Stomach (tissue), 9 donors: ENCODE results near the gene FBXW7. TPM values are rescaled to one million over a fixed set of nuclear protein-coding genes. Genes with fewer than 3 reads are reported as not detected.

Source experiments
- DNase-seq, 2 donors: peaks; one replicate each; pipeline versions ENCODE4 v3.0.0 to v3.0.0-alpha.2; 2013 to 2019
- H3K27ac ChIP-seq, 5 donors: fragments of 200-600 bp in 4 of 5; sonication (generic) in 4 of 5; one replicate each; pipeline ENCODE4 v1.5.1; 2013 to 2019; ENCODE audit warnings: mild to moderate bottlenecking in 1 of 5, moderate library complexity in 1 of 5
- H3K27me3 ChIP-seq, 3 donors: fragments of 200-600 bp; sonication (generic); one replicate each; pipeline ENCODE4 v1.5.1; 2017 to 2019; ENCODE audit warnings: mixed run types in 1 of 3
- H3K36me3 ChIP-seq, 4 donors: fragments of 200-600 bp; sonication (generic); 1 replicate in 3 of 4; 2 replicates in 1 of 4; pipeline ENCODE4 v1.5.1; 2016 to 2019
- H3K4me1 ChIP-seq, 4 donors: fragments of 200-600 bp; sonication (generic); one replicate each; pipeline ENCODE4 v1.5.1; 2016 to 2019
- H3K4me3 ChIP-seq, 4 donors: fragments of 200-600 bp; sonication (generic) in 3 of 4; one replicate each; pipeline ENCODE4 v1.5.1; 2016 to 2019; ENCODE audit warnings: mild to moderate bottlenecking in 1 of 4
- H3K9me3 ChIP-seq, 4 donors: fragments of 200-600 bp; sonication (generic); one replicate each; pipeline ENCODE4 v1.5.1; 2016 to 2019
- EP300 ChIP-seq: sonication (generic); formaldehyde crosslinking; IDR thresholded peaks from one replicate; pipeline ENCODE4 v1.6.1; 2017; ENCODE audit warnings: antibody characterized with exemption
- POLR2A ChIP-seq, 4 donors: fragments of 450-650 bp; IDR thresholded peaks; one replicate each; pipeline ENCODE4 v1.6.1; 2016; ENCODE audit warnings: antibody characterized with exemption in 4 of 4, control low read depth in 2 of 4, mild to moderate bottlenecking in 1 of 4, moderate library complexity in 1 of 4
- POLR2AphosphoS5 ChIP-seq, 3 donors: sonication (generic); formaldehyde crosslinking; IDR thresholded peaks; one replicate each; pipeline ENCODE4 v1.6.1; 2016; ENCODE audit warnings: antibody characterized with exemption in 3 of 3
- WGBS, 5 donors: extraction: QIAGEN DNeasy Blood & Tissue Kit in 3 of 5; methylation state at CpG; one replicate each; pipeline versions ENCODE4 v1.1.5 to v1.1.7; 2013 to 2018; 5-methylcytosine and 5-hydroxymethylcytosine counted together
- intact Hi-C: fragments of 100-400 bp; cut with DNase I; formaldehyde crosslinking; loops from one replicate; pipeline ENCODE4 v1.15.1; 2023; ENCODE audit warnings: low total_unique reads
- polyA plus RNA-seq, 3 donors: library from polyadenylated mRNA; stranded (reverse); fragments of 200-250 nt; gene quantifications; one replicate each; pipeline ENCODE4 v1.2.3, GENCODE V29; 2013
- total RNA-seq, 5 donors: library from RNA; depleted of rRNA; stranded (reverse); fragments of >200 nt; gene quantifications; one replicate each; pipeline versions ENCODE4 v1.1.0 to v1.2.3, GENCODE V29; 2014 to 2016
- TF ChIP-seq, protein P1 (sequence below), 7 experiments: fragments of 450-650 bp in 4 of 7; fragments of 200-600 bp in 3 of 7; sonication (generic) in 3 of 7; IDR thresholded peaks; one replicate each; pipeline ENCODE4 v1.5.1; 2016 to 2019; ENCODE audit warnings: antibody characterized with exemption in 7 of 7, control low read depth in 2 of 7, mild to moderate bottlenecking in 1 of 7
- donor health status: healthy with polysubstance abuse.
- donor health status: Bipolar disorder and iron deficiency.
- donor health status: healthy.

Gene FBXW7
- total and polyA plus RNA-seq, 8 donors, result 8.7 to 119 (median 25.1) TPM

DNA sequence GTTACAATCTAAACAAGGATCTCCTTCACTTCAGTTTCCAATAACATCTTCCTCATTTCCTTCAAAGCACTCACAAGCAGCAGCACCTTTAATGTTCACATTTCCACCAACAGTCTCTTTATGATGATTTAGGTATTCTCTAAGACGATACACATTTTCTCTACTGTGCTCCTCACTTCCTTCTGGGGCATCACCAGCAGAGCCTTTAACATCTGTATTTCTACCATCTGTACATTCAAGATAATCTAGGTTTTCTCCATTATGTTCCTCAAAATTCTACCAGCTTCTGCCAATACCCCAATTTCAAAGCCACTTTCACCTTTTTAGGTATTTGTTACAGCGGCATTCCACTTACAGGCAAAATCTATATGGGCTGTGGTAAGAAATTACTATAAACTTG lies 80.6 kb downstream of the FBXW7 start:
- Histone ChIP-seq H3K4me3 (no peak overlapping the region), H3K36me3 (no peaks in the 10 kb centered on the region), H3K4me1 (peaks cover 0 to 29% (median 4%) of the 10 kb centered on the region in 4 donors), H3K27me3 (no peaks in the 10 kb centered on the region), H3K9me3 (no peaks in the 10 kb centered on the region), H3K27ac (no peak overlapping the region)
- WGBS, 5 donors, result 84 to 91% (median 87%) methylated on average over 2 of the region's 2 CpGs
- intact Hi-C loops, result no loop called here
- no peak for TF ChIP-seq POLR2A (IDR thresholded peaks at IDR 0.05)
- TF ChIP-seq, protein P1, sequence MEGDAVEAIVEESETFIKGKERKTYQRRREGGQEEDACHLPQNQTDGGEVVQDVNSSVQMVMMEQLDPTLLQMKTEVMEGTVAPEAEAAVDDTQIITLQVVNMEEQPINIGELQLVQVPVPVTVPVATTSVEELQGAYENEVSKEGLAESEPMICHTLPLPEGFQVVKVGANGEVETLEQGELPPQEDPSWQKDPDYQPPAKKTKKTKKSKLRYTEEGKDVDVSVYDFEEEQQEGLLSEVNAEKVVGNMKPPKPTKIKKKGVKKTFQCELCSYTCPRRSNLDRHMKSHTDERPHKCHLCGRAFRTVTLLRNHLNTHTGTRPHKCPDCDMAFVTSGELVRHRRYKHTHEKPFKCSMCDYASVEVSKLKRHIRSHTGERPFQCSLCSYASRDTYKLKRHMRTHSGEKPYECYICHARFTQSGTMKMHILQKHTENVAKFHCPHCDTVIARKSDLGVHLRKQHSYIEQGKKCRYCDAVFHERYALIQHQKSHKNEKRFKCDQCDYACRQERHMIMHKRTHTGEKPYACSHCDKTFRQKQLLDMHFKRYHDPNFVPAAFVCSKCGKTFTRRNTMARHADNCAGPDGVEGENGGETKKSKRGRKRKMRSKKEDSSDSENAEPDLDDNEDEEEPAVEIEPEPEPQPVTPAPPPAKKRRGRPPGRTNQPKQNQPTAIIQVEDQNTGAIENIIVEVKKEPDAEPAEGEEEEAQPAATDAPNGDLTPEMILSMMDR (IDR thresholded peaks at IDR 0.05), result no peak
- no peak for TF ChIP-seq EP300
- TF ChIP-seq POLR2AphosphoS5 (IDR thresholded peaks at IDR 0.05), result no peak
- DNase-seq, result no peak

DNA sequence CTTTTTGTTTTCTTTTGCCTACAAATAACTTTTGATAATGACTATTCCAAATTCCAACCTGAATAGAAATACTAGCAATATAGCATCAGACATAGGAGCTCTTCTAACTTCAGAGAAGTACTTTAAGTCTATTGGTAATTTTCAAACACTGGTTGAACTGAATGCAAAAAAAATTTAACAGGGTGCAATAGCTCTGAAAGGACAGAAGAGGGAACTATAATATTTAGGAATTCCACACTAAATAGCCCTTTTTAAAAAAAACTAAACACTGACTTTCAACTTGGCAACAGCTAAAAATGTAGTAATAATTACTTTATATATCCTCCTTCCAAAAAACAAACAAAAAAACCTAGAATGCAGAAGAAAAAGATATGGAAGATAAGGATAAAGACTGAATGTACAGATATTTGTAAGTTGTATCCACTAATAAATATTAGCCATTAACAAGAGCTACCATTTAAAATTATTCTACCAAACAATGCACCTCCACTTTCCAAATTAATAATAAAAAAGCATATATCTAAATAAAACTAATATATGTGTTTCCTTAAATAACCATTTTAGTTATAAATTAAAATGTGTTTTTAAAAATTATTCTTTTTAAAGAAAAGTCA lies 81.4 kb downstream of the FBXW7 start:
- H3K27ac ChIP-seq, result no peak overlapping the region
- DNase-seq, result no peak
- H3K27me3 ChIP-seq, result no peaks in the 10 kb centered on the region
- H3K4me1 ChIP-seq, result peaks cover 0 to 28% (median 4%) of the 10 kb centered on the region in 4 donors
- no peaks in the 10 kb centered on the region for H3K36me3 ChIP-seq
- H3K4me3 ChIP-seq, result no peak overlapping the region
- TF ChIP-seq, protein P1 (IDR thresholded peaks at IDR 0.05), result peak in 5 of 7 experiments; percentile 23 to 65 (median 50)
- TF ChIP-seq POLR2A (IDR thresholded peaks at IDR 0.05) (no peak), POLR2AphosphoS5 (IDR thresholded peaks at IDR 0.05) (no peak), EP300 (no peak)
- H3K9me3 ChIP-seq, result no peaks in the 10 kb centered on the region
- intact Hi-C loops, result no loop called here

DNA sequence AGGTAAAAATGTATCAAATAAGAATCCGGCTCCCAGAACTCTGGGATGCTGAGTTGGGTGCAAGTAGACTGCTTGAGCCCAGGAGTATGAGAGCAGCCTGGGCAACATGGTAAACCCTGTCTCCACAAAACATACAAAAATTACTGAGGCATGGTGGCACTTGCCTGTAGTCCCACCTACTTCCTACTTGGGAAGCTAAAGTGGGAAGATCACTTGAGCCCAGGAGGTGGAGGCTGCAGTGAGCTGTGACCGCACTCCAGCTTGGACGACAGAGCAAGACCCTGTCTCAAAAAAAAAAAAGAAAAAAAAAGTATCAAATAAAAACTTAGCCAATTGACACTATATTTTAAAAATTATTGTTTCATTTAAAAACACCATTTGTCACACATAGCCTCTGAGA lies 84.4 kb downstream of the FBXW7 start:
- intact Hi-C loops, result no loop called here
- no peak overlapping the region for H3K27ac ChIP-seq
- no peaks in the 10 kb centered on the region for H3K36me3 ChIP-seq
- WGBS, 5 donors, result 91 to 95% (median 93%) methylated on average over 3 of the region's 3 CpGs
- no peak overlapping the region for H3K4me3 ChIP-seq
- TF ChIP-seq EP300 (no peak), POLR2AphosphoS5 (IDR thresholded peaks at IDR 0.05) (no peak), POLR2A (IDR thresholded peaks at IDR 0.05) (no peak)
- TF ChIP-seq, protein P1 (IDR thresholded peaks at IDR 0.05), result no peak
- no peak for DNase-seq
- H3K9me3 ChIP-seq, result no peaks in the 10 kb centered on the region
- H3K4me1 ChIP-seq, result peaks cover 0 to 15% (median 4%) of the 10 kb centered on the region in 4 donors
- H3K27me3 ChIP-seq, result no peaks in the 10 kb centered on the region

DNA sequence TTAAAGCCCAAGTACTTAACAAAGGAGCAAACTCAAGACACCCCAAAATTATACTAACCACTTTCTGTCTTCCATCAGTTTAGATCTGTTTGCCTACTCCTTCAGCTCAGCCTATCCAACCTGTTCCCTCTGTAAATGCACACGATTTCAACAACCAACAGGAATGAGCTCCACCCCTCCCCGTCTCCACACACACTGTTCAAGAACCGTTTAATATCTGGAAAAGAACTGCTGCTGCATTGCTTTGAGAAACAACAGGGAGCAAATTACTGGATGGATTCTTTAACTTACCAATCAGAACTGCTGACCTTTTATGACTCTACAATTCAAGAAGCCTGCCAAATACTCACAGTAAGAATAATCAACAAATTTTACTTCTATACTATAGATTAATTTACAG lies 87.0 kb downstream of the FBXW7 start:
- no peaks in the 10 kb centered on the region for H3K36me3 ChIP-seq
- no peak for TF ChIP-seq POLR2AphosphoS5 (IDR thresholded peaks at IDR 0.05)
- TF ChIP-seq, protein P1 (IDR thresholded peaks at IDR 0.05), result no peak
- TF ChIP-seq POLR2A (IDR thresholded peaks at IDR 0.05), result no peak
- no peak for TF ChIP-seq EP300
- DNase-seq, result no peak
- 41 to 61% (median 57%) methylated on average over 3 of the region's 3 CpGs for WGBS, 5 donors
- intact Hi-C loops, result no loop called here
- H3K4me3 ChIP-seq, result no peak overlapping the region
- H3K27me3 ChIP-seq, result no peaks in the 10 kb centered on the region
- H3K4me1 ChIP-seq, result peaks cover 0 to 8% (median 2%) of the 10 kb centered on the region in 4 donors
- H3K9me3 ChIP-seq, result no peaks in the 10 kb centered on the region
- no peak overlapping the region for H3K27ac ChIP-seq
